ENCODE measurements around the gene FLT3.
"Not testable (repeated sequence)": the region's sequence is repeated elsewhere in the genome, so short reads cannot be mapped to it uniquely, and the experiment has no call there.

Gene FLT3

GRCh38 chr13:28027607-28028364 is 72.6 kb downstream of the FLT3 start:
- Histone ChIP-seq H3K4me3 (ENCODE audit: low read depth, low read length) (no peak overlapping the region), H3K27me3 (ENCODE audit: control insufficient read depth, insufficient read depth, low read length) (no peaks in the 10 kb centered on the region), H3K4me1 (ENCODE audit: control insufficient read depth, insufficient read depth, low read length) (peaks cover 10% of the 10 kb centered on the region), H3K27ac (ENCODE audit: low read depth, low read length) (no peak overlapping the region), H3K9me3 (ENCODE audit: control insufficient read depth, insufficient read depth, low read depth, low read length) (no peaks in the 10 kb centered on the region), H3K36me3 (ENCODE audit: control insufficient read depth, insufficient read depth, low read length) (no peaks in the 10 kb centered on the region), H3K9ac (ENCODE audit: low read length) (no peak overlapping the region)

- no peaks in the 10 kb centered on the region for H3K36me3 ChIP-seq (ENCODE audit: control insufficient read depth, insufficient read depth, low read length)
- H3K9ac ChIP-seq (ENCODE audit: low read length) = no peak overlapping the region
- no peaks in the 10 kb centered on the region for H3K27me3 ChIP-seq (ENCODE audit: control insufficient read depth, insufficient read depth, low read length)
- no peaks in the 10 kb centered on the region for H3K9me3 ChIP-seq (ENCODE audit: control insufficient read depth, insufficient read depth, low read depth, low read length)
- peaks cover 16% of the 10 kb centered on the region for H3K4me1 ChIP-seq (ENCODE audit: control insufficient read depth, insufficient read depth, low read length)
- no peak overlapping the region for H3K4me3 ChIP-seq (ENCODE audit: low read depth, low read length)
- H3K27ac ChIP-seq (ENCODE audit: low read depth, low read length) = no peak overlapping the region
Observed at GRCh38 chr13:28027071-28027470, 73.3 kb downstream of the FLT3 start.

GRCh38 chr13:28026508-28026907 is 73.9 kb downstream of the FLT3 start:
- Histone ChIP-seq H3K4me1 (ENCODE audit: control insufficient read depth, insufficient read depth, low read length) (peaks cover 16% of the 10 kb centered on the region), H3K27me3 (ENCODE audit: control insufficient read depth, insufficient read depth, low read length) (no peaks in the 10 kb centered on the region), H3K4me3 (ENCODE audit: low read depth, low read length) (no peak overlapping the region), H3K9ac (ENCODE audit: low read length) (no peak overlapping the region), H3K27ac (ENCODE audit: low read depth, low read length) (no peak overlapping the region), H3K9me3 (ENCODE audit: control insufficient read depth, insufficient read depth, low read depth, low read length) (no peaks in the 10 kb centered on the region), H3K36me3 (ENCODE audit: control insufficient read depth, insufficient read depth, low read length) (no peaks in the 10 kb centered on the region)

- Histone ChIP-seq H3K4me1 (ENCODE audit: control insufficient read depth, insufficient read depth, low read length) (peaks cover 16% of the 10 kb centered on the region), H3K9me3 (ENCODE audit: control insufficient read depth, insufficient read depth, low read depth, low read length) (no peaks in the 10 kb centered on the region), H3K4me3 (ENCODE audit: low read depth, low read length) (no peak overlapping the region), H3K27me3 (ENCODE audit: control insufficient read depth, insufficient read depth, low read length) (no peaks in the 10 kb centered on the region), H3K36me3 (ENCODE audit: control insufficient read depth, insufficient read depth, low read length) (no peaks in the 10 kb centered on the region), H3K27ac (ENCODE audit: low read depth, low read length) (peak overlapping the region; percentile 62), H3K9ac (ENCODE audit: low read length) (peak overlapping the region; percentile 44)
Observed at GRCh38 chr13:28022848-28023518, 77.4 kb downstream of the FLT3 start.

- H3K9ac ChIP-seq (ENCODE audit: low read length) = no peak overlapping the region
- no peak overlapping the region for H3K4me3 ChIP-seq (ENCODE audit: low read depth, low read length)
- no peaks in the 10 kb centered on the region for H3K27me3 ChIP-seq (ENCODE audit: control insufficient read depth, insufficient read depth, low read length)
- H3K4me1 ChIP-seq (ENCODE audit: control insufficient read depth, insufficient read depth, low read length) = peaks cover 14% of the 10 kb centered on the region
- no peaks in the 10 kb centered on the region for H3K9me3 ChIP-seq (ENCODE audit: control insufficient read depth, insufficient read depth, low read depth, low read length)
- no peak overlapping the region for H3K27ac ChIP-seq (ENCODE audit: low read depth, low read length)
- H3K36me3 ChIP-seq (ENCODE audit: control insufficient read depth, insufficient read depth, low read length) = no peaks in the 10 kb centered on the region
Observed at GRCh38 chr13:28014301-28014700, 86.1 kb downstream of the FLT3 start.

GRCh38 chr13:28013482-28013881 is 86.9 kb downstream of the FLT3 start:
- no peaks in the 10 kb centered on the region for H3K9me3 ChIP-seq (ENCODE audit: control insufficient read depth, insufficient read depth, low read depth, low read length)
- H3K4me1 ChIP-seq (ENCODE audit: control insufficient read depth, insufficient read depth, low read length) = peaks cover 14% of the 10 kb centered on the region
- no peak overlapping the region for H3K27ac ChIP-seq (ENCODE audit: low read depth, low read length)
- H3K9ac ChIP-seq (ENCODE audit: low read length) = no peak overlapping the region
- no peaks in the 10 kb centered on the region for H3K27me3 ChIP-seq (ENCODE audit: control insufficient read depth, insufficient read depth, low read length)
- H3K36me3 ChIP-seq (ENCODE audit: control insufficient read depth, insufficient read depth, low read length) = no peaks in the 10 kb centered on the region
- H3K4me3 ChIP-seq (ENCODE audit: low read depth, low read length) = no peak overlapping the region

GRCh38 chr13:28012896-28013295 is 87.5 kb downstream of the FLT3 start:
- Histone ChIP-seq H3K4me3 (ENCODE audit: low read depth, low read length) (no peak overlapping the region), H3K9me3 (ENCODE audit: control insufficient read depth, insufficient read depth, low read depth, low read length) (no peaks in the 10 kb centered on the region), H3K36me3 (ENCODE audit: control insufficient read depth, insufficient read depth, low read length) (no peaks in the 10 kb centered on the region), H3K4me1 (ENCODE audit: control insufficient read depth, insufficient read depth, low read length) (peaks cover 14% of the 10 kb centered on the region), H3K9ac (ENCODE audit: low read length) (no peak overlapping the region), H3K27me3 (ENCODE audit: control insufficient read depth, insufficient read depth, low read length) (no peaks in the 10 kb centered on the region), H3K27ac (ENCODE audit: low read depth, low read length) (no peak overlapping the region)

- Histone ChIP-seq H3K9me3 (ENCODE audit: control insufficient read depth, insufficient read depth, low read depth, low read length) (no peaks in the 10 kb centered on the region), H3K27ac (ENCODE audit: low read depth, low read length) (no peak overlapping the region), H3K27me3 (ENCODE audit: control insufficient read depth, insufficient read depth, low read length) (no peaks in the 10 kb centered on the region), H3K4me1 (ENCODE audit: control insufficient read depth, insufficient read depth, low read length) (peaks cover 14% of the 10 kb centered on the region), H3K4me3 (ENCODE audit: low read depth, low read length) (no peak overlapping the region), H3K36me3 (ENCODE audit: control insufficient read depth, insufficient read depth, low read length) (no peaks in the 10 kb centered on the region), H3K9ac (ENCODE audit: low read length) (no peak overlapping the region)
Observed at GRCh38 chr13:28012383-28012782, 88.0 kb downstream of the FLT3 start.

GRCh38 chr13:28010046-28010445 is 90.3 kb downstream of the FLT3 start:
- H3K27ac ChIP-seq (ENCODE audit: low read depth, low read length) = no peak overlapping the region
- no peaks in the 10 kb centered on the region for H3K27me3 ChIP-seq (ENCODE audit: control insufficient read depth, insufficient read depth, low read length)
- H3K9ac ChIP-seq (ENCODE audit: low read length) = no peak overlapping the region
- H3K36me3 ChIP-seq (ENCODE audit: control insufficient read depth, insufficient read depth, low read length) = no peaks in the 10 kb centered on the region
- peaks cover 14% of the 10 kb centered on the region for H3K4me1 ChIP-seq (ENCODE audit: control insufficient read depth, insufficient read depth, low read length)
- no peaks in the 10 kb centered on the region for H3K9me3 ChIP-seq (ENCODE audit: control insufficient read depth, insufficient read depth, low read depth, low read length)
- no peak overlapping the region for H3K4me3 ChIP-seq (ENCODE audit: low read depth, low read length)

- not testable (repeated sequence) for H3K9me3 ChIP-seq (ENCODE audit: control insufficient read depth, insufficient read depth, low read depth, low read length); H3K27ac ChIP-seq (ENCODE audit: low read depth, low read length); H3K4me3 ChIP-seq (ENCODE audit: low read depth, low read length); H3K27me3 ChIP-seq (ENCODE audit: control insufficient read depth, insufficient read depth, low read length); H3K9ac ChIP-seq (ENCODE audit: low read length); H3K36me3 ChIP-seq (ENCODE audit: control insufficient read depth, insufficient read depth, low read length); H3K4me1 ChIP-seq (ENCODE audit: control insufficient read depth, insufficient read depth, low read length)
Observed at GRCh38 chr13:28005016-28005415, 95.4 kb downstream of the FLT3 start.

- H3K9ac ChIP-seq (ENCODE audit: low read length) = no peak overlapping the region
- H3K4me1 ChIP-seq (ENCODE audit: control insufficient read depth, insufficient read depth, low read length) = peaks cover 5% of the 10 kb centered on the region; the same call in 1 of the 2 replicates
- H3K36me3 ChIP-seq (ENCODE audit: control insufficient read depth, insufficient read depth, low read length) = no peaks in the 10 kb centered on the region
- no peak overlapping the region for H3K4me3 ChIP-seq (ENCODE audit: low read depth, low read length)
- no peak overlapping the region for H3K27ac ChIP-seq (ENCODE audit: low read depth, low read length)
- H3K9me3 ChIP-seq (ENCODE audit: control insufficient read depth, insufficient read depth, low read depth, low read length) = no peaks in the 10 kb centered on the region
- no peaks in the 10 kb centered on the region for H3K27me3 ChIP-seq (ENCODE audit: control insufficient read depth, insufficient read depth, low read length)
Observed at GRCh38 chr13:28002886-28003698, 97.3 kb downstream of the FLT3 start.

All from HUES6 (cell line).